Skin of body (tissue), 2 donors: ENCODE results near the gene HELZ2. TPM values are rescaled to one million over a fixed set of nuclear protein-coding genes. Genes with fewer than 3 reads are reported as not detected.
"Not testable (repeated sequence)": the region's sequence is repeated elsewhere in the genome, so short reads cannot be mapped to it uniquely, and the experiment has no call there.

Source experiments
- DNase-seq: peaks from one replicate; lab custom pipeline; 2025; lab: John Stamatoyannopoulos, UW
- total RNA-seq: library from RNA; depleted of rRNA; stranded (reverse); fragments of >200 nt; gene quantifications from one replicate; pipeline ENCODE4 v1.2.3, GENCODE V29; 2014

HELZ2 gene
- total RNA-seq, 1 donor from 2014 or later, result 19.8 TPM

GRCh38 chr20:63566395-63567135, 7.5 kb downstream of the HELZ2 start:
- no peak for DNase-seq

- no peak for DNase-seq
These were observed 8.2 kb downstream of the HELZ2 start for GRCh38 chr20:63565699-63566335.

DNA sequence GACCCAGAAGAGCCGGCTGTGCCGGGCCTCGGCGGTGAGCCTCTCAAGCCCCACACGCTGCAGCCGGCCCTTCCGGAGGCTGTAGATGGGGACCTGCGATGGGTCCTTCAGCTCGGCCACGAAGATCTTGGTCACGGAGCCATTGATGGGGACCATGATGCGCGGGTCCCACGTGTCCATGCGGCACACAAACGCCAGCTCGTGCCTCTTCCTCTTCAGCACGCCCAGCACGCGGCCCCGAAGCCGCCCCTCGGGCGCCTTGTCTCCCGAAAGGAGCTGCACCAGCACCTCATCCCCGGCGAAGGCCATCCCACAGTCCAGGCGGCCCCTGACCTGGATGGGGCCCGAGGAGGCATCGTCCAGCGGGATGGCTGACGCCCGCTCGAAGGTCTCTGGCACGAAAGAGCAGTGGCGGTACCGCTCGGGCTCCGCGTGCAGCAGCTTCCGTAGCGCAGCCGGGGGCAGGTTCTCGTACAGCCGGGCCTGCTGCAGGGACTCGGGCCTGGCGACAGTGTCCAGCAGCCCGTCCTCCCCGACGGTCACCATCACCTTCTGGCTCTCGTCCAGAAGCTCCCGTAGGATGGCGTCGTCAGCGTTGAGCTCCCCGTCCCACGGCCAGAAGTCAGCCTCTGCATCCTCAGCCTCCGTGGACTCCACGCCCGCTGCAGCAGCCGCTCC, 8.9 kb downstream of the HELZ2 start:
- DNase-seq, result no peak

GRCh38 chr20:63564036-63564810, 9.8 kb downstream of the HELZ2 start:
- DNase-seq, result no peak

DNA sequence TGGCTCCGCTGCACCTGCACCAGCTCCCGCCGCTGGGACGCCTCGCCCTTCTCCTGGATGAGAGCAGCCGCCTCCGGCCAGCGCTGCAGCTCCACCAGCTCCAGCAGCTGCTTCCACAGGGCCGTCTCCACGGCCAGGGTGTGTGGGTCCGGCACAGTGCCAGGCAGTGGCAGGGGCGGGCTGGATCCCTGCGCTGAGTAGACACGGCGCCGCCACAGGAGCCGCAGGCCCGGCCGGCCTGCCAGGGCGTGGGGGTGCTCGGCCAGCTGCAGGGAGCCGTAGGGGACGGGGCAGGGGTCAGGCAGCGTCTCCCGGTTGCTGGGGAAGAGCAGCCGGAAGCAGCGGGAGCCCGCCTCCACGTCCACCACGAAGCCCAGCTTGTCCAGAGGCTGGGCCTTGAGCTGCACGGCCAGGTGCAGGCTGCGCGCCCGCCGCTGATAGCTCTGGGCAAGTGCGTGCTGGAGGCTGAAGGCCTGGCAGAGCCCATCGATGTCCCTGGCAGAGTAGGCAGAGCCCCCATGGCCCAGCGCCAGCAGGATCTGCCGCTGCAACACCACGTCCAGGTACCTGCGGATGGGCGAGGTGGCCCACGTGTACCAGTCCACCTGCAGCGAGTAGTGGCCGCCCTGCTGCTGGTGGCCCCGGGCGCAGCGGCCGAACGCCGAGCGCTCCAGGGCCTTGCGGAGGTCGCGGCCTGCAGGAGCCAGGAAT, 10.7 kb downstream of the HELZ2 start:
- no peak for DNase-seq

GRCh38 chr20:63562461-63563224, 11.4 kb downstream of the HELZ2 start:
- DNase-seq, result no peak

DNA sequence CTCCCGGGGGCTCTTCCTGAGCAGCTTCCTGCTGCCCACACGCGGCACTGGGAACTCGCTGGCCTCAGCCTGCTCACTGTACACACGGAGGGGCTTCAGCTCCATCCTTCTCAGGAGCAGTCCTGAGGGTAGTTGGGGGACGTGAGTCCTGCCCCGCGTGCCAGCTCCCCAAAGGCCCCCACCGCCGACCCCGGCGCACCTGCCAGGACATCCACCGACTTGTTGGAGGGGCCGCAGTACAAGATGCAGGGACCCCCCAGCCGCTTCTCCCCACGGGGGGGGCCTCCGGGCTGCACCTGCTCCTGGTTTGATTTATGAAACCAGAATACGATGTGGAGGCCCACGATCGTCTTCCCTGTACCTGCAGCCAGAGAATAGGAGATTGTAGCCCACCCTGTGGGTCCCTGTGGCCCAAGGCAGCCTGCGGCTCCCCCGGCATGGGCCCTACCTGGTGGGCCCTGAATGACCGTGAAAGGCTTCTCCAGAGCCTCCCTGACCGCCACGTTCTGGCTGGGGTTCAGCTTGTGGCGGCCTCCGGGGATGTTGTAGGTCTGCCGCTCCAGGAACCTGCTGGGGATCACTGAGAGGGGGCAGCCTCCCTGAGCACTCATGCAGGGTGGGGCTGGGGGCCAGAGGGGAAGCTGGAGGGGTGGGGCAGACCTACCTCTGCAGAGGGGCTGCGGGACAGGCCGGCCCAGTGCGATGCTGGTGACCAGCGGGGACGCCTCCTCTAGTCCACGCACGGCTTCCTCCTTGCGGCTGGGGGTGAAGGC, 12.2 kb downstream of the HELZ2 start:
- DNase-seq, result no peak

DNA sequence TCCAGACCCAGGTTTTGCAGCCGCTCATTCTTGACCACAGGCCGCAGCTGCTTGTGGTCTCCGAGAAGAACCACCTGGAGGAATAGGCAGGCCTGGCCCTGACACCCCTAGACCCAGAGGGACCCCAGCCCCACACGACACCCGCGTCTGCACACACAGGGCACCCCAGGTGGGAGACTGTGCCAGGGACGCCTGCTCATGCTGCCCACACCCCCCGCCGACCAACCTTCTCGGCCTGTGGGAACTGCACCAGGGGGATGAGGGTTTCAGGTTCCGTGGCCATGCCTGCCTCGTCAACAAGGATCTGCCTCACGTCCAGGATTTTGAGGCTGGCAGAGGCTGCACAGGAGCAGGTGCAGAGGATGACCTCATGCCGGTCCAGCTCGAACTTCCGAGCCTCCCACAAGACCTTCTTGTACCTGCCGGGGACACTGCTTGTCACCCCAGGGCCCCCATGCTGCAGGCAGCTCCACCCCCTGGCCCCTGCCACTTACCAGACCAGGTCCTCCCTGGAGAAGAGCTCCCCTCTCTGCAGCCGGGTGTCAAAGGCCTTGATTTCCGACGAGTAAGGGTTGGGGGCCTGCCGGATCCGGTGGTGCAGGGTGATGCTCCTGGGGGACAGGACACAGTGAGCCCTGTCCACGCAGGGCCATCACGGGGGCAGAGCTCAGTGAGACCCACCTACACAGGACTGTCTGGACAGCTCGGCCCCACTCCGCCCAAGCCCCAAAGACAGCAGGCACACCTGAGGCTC, 13.0 kb downstream of the HELZ2 start:
- DNase-seq, result no peak

DNA sequence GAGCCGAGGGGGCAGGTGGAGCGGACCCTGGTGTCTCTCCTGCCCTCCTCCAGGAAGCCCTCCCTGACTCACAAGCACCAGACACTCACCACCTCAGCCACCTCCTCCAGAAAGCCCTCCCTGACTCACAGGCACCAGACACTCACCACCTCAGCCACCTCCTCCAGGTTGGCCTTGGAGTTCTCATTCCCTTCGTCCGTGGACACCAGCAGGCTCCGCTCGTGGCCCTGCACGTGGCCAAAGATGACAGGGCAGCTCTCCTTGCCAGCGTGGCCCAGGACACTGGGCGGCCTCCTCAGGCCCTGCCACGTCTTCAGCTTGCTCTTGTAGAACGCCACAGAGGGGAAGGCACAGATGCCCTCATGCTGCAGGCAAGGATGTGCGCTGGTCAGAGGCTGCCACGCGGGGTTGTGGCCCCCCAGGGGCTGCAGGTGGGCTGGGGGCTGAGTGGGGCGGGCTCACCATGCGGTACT, 13.7 kb downstream of the HELZ2 start:
- no peak for DNase-seq

DNA sequence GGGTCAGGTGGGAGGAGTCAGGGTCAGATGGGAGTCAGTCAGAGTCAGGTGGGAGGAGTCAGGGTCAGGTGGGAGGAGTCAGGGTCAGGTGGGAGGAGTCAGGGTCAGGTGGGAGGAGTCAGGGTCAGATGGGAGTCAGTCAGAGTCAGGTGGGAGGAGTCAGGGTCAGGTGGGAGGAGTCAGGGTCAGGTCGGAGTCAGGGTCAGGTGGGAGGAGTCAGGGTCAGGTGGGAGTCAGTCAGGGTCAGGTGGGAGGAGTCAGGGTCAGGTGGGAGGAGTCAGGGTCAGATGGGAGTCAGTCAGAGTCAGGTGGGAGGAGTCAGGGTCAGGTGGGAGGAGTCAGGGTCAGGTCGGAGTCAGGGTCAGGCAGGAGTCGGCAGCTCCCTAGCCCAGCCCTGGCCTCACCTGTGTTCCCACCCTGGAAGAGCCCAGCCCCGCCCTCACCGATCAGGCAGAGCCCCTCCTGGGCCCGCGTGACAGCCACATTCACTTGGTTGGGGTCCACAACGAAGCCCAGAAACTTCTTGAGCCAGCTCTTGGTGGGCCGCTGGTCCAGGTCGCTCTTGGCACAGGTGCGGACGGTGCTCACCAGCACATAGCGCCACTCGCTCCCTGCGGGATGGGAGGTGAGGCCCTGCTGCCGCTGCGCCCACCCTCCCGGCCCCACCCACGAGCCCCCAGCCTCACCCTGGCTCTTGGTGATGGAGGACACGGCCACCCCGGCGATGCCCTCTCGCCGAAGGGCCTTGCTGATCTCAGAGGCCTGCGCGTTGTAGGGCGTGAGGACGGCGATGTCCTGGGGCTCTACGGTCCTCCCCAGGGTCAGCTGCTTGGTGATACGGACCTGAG, 14.3 kb downstream of the HELZ2 start:
- not testable (repeated sequence) for DNase-seq

DNA sequence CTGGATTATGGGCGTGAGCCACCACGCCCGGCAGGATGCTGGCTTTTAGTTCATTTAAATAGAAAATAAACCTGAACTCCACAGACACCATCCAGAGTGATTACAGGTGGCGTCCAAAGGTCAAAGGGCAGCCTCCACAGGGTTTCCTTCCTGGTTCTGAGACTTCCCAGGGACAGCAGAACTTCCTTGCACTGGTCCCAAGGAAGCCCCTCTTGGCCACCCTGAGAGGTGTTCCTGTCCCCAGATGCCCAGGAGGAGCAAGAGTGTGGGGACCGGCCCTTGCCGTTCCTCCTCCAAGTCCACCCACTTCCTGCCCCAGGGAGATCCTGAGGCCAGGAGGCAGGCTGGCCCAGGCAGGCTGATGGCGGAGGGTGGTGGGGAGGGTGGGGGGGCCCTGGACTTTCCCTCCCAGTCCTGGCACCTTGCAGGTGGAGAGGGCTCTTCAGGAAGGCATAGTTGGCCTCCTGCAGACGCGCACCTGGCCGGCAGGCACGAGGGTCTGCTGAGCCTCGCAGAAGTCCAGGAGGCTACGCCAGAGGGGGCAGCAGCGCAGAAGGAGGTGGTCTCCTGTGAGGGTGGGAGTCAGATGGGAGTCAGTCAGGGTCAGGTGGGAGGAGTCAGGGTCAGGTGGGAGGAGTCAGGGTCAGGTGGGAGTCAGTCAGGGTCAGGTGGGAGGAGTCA, 15.1 kb downstream of the HELZ2 start:
- no peak for DNase-seq

DNA sequence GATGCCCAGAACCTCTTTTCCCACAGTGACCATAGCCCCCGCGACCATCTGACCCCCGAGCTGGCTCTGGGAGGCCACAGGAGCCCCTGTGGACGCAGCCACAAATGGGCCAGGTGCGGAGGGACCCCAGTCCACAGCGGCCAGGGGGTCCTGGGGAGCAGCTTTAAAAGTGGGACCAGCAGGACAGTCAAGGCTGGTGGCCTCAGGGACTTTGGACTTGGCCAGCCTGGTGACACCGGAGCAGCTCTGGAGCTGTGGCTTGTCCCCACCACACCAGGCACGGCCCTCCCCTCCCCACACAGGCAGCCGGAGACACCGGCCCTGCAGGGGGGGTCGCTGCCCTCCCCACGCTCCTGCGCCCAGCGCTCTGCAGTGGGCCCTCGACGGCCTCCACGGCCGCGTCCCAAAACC, 16.6 kb downstream of the HELZ2 start:
- DNase-seq, result no peak

GRCh38 chr20:63556873-63557478, 17.1 kb downstream of the HELZ2 start:
- DNase-seq, result no peak

DNA sequence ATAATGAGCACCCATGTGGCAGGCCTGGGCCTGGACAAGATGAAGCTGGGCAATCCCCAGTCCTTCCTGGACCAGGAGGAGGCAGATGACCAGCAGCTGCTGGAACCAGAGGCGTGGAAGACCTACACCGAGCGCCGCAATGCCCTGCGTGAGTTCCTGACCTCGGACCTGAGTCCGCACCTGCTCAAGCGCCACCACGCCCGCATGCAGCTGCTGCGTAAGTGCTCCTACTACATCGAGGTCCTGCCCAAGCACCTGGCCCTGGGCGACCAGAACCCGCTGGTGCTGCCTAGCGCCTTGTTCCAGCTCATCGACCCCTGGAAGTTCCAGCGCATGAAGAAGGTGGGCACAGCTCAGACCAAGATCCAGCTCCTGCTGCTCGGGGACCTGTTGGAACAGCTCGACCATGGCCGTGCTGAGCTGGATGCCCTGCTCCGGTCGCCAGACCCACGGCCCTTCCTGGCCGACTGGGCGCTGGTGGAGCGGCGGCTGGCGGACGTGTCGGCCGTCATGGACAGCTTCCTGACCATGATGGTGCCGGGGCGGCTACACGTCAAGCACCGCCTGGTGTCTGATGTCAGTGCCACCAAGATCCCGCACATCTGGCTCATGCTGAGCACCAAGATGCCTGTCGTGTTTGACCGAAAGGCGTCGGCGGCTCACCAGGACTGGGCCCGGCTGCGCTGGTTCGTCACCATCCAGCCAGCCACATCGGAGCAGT, 18.2 kb downstream of the HELZ2 start:
- no peak for DNase-seq

DNA sequence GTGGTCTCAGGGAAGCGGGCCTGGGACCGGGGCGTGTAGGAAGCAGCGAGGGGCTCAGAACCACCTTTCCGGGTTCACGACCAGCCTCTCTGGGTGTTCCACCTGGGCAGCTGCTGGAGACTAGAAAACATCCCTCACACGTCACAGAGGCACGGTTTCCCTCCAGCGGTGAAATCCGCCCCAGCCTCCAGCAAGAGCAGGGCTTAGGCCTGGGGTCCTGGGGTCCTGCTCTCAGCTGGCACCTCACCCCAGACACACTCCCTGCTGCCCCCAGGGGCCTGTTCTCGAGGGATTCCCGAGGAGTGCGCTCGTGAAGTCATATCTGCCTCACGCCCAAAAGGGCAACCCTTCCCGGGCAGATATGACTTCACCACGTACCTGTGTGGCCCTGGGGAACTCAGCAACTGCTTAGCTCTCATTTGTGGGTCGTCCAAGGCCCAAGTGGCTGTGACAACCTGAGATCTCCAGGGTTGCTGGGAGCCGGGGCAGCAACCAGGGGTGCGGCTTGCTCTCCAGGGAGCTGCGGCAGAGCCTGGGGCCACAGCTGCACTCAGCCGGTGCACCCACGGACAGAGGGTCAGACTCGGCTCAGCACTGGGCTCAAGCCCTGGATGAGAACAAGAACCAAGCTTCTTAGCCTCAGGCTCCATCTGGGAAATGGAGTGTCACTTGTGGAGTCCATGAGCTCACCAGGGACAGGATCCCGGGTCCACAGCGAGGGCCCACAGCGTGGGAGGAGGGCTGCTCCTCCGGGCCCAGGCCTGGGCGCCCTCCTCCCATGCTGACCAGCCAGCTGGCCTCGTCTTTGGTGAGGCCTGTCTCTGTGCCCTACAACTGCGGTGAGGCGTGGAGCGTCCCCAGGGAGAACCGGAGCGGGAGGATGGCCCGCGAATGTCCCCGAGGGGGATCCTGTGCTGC, 19.4 kb downstream of the HELZ2 start:
- no peak for DNase-seq
